BJ (cell line): ENCODE results near the gene DUS2. TPM values are rescaled to one million over a fixed set of nuclear protein-coding genes. Genes with fewer than 3 reads are reported as not detected.
A peak's percentile ranks its signal among the peaks of the same experiment; 100 is the strongest.
"Not testable (repeated sequence)": the region's sequence is repeated elsewhere in the genome, so short reads cannot be mapped to it uniquely, and the experiment has no call there.

ENCODE experiments used
- CTCF ChIA-PET: fragments of 350-600 bp; formaldehyde crosslinking; extraction: SDS; loops from one replicate; lab custom pipeline; 2021; ENCODE audit warnings: antibody characterized with exemption, inconsistent platforms; lab: Yijun Ruan, JAX
- POLR2A ChIA-PET: fragments of 300-600 bp; sonication (Branson Sonifier 250); formaldehyde crosslinking; extraction: SDS; loops from one replicate; lab custom pipeline; 2021; ENCODE audit warnings: antibody characterized with exemption; lab: Charles Lee
- DNase-seq: peaks from one replicate; pipeline ENCODE4 v3.0.0-alpha.2; 2011; ENCODE audit warnings: low read depth
- H3K27me3 ChIP-seq: 2 replicates; pipeline ENCODE4 v1.6.0; 2011; ENCODE audit warnings: low read length; ENCODE audit not compliant: control insufficient read depth, insufficient read depth
- H3K36me3 ChIP-seq: 2 replicates; pipeline ENCODE4 v1.5.1; 2011; ENCODE audit warnings: low read length; ENCODE audit not compliant: control insufficient read depth, insufficient read depth
- H3K4me3 ChIP-seq: 2 replicates; pipeline ENCODE4 v1.5.1; 2011; ENCODE audit warnings: low read depth, mild to moderate bottlenecking, control low read depth, low read length
- polyA plus RNA-seq: library from polyadenylated mRNA; depleted of rRNA; stranded (reverse); fragments of >200 nt; gene quantifications from 2 replicates; pipeline ENCODE4 v1.2.3, GENCODE V29; 2011
- TF ChIP-seq, protein P1 (sequence below): IDR thresholded peaks from 2 replicates; pipeline ENCODE4 v1.5.1; 2011; ENCODE audit warnings: low read depth, mild to moderate bottlenecking, control low read depth, inconsistent platforms, low read length, moderate library complexity; ENCODE audit not compliant: insufficient read depth

DUS2 gene
- polyA plus RNA-seq, 1 experiment: 18.3 TPM

DNA sequence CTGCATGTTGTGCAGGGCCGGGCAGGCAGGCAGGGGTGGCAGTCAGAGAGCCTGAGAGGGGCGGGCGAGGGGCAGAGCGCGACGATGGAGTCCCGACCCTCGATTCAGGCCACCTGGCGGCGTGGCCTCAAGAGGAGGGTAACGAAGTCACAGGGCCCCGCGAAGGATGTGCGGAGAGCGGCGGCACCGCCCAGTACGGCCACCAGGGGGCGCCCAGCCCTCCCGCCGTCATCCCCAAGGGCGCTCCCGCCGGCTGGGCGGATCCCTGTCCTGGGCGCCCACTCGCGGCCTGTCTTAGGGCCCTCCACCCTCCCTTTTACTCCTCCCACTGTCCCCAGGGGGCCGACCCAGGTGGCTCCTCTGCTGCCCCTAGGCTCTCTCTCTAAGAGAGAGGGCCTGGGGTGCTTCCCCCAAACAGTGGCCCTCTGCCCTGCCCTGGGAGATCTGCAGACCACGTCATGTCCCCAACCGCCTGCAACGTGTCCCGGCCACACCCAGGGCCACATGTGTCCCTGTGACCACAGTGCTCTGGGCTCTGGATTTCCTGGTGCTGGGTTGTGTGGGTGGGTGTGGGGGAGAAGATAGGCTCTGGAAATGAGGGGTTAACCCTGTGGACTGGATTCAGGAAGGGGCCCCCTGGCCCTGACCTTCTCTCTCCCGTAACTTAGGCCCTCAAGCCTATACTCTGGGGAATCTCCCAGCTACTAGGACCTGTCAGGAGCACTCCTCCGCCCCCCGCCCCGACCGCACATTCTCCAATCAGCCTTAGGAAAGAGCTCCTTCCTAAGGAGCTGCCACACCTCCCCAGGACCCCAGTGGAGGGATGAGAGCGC, 29.7 kb upstream of the DUS2 start:
- no peak overlapping the region for H3K4me3 ChIP-seq
- ChIA-PET POLR2A (no interaction called here), CTCF (interaction anchor here (0.6 to 1.4 kb wide), 15 partner anchors 9 to 1792 kb away, joined by 3 to 8 read pairs (median 4); no protein-coding TSS in a partner anchor)
- no peaks in the 10 kb centered on the region for H3K27me3 ChIP-seq
- no peaks in the 10 kb centered on the region for H3K36me3 ChIP-seq
- no peak for DNase-seq
- TF ChIP-seq, protein P1, sequence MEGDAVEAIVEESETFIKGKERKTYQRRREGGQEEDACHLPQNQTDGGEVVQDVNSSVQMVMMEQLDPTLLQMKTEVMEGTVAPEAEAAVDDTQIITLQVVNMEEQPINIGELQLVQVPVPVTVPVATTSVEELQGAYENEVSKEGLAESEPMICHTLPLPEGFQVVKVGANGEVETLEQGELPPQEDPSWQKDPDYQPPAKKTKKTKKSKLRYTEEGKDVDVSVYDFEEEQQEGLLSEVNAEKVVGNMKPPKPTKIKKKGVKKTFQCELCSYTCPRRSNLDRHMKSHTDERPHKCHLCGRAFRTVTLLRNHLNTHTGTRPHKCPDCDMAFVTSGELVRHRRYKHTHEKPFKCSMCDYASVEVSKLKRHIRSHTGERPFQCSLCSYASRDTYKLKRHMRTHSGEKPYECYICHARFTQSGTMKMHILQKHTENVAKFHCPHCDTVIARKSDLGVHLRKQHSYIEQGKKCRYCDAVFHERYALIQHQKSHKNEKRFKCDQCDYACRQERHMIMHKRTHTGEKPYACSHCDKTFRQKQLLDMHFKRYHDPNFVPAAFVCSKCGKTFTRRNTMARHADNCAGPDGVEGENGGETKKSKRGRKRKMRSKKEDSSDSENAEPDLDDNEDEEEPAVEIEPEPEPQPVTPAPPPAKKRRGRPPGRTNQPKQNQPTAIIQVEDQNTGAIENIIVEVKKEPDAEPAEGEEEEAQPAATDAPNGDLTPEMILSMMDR: peak; percentile 90

DNA sequence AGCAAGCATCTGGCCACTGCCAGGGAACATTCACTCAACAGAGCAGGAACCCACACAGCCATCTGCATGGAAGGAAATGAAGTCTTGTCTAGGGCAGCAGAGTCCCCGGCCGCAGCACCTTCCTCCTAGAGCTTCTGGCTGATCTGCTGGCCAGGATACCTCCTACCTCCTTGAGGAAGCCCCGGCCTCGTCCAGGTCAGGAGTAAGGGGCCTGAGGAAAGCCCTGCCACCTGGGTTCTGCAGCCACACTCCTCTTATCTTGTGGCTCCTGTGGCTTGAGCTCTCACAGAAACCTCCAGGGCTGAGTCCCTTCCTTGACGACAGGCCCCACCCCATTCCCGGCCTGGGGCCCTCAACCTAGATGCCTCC, 29.1 kb upstream of the DUS2 start:
- H3K4me3 ChIP-seq, H3K27me3 ChIP-seq, H3K36me3 ChIP-seq, DNase-seq, POLR2A ChIA-PET: not testable (repeated sequence)
- CTCF ChIA-PET: interaction anchor here (0.6 to 1.4 kb wide), 15 partner anchors 8 to 1791 kb away, joined by 3 to 8 read pairs (median 4); no protein-coding TSS in a partner anchor

DNA sequence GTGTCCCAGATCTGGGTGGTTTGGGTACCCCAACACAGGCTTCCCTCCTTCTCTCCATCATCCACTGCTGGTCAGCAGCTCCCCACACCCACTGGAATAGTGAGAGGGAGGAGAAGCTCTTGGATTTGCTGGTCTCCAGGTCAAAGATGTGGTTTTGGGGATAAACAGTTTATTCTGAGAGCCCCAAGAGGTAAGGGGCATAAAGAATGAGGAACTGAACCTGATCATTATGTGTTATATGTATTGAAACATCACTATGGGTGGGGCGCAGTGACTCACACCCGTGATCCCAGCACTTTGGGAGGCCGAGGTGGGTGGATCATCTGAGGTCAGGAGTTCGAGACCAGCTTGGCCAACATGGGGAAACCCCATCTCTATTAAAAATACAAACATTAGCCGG, 27.7 kb upstream of the DUS2 start:
- CTCF ChIA-PET: interaction anchor here (1.0 kb wide), 2 partner anchors 10 to 27 kb away, joined by 3 read pairs; no protein-coding TSS in a partner anchor
- TF ChIP-seq, protein P1: no peak

DNA sequence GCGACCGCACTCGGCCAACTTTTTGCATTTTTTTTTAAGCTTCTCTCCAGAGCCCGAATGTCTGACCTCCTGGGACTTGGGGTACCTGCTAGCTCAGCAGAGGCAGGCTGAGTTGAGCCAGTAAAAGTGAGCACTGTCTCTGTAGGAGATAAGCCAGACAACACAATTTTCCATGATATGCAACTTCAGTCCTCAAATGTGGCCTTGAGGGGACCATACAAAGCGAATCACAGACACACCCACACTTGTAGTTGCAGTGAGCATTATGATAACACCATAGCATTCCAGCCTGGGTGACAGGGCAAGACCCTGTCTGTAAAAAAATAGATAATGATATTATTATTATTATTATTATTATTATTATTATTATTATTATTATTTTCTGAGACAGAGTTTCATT, 26.4 kb upstream of the DUS2 start:
- Histone ChIP-seq H3K4me3 (no peak overlapping the region), H3K36me3 (no peaks in the 10 kb centered on the region), H3K27me3 (no peaks in the 10 kb centered on the region)
- ChIA-PET POLR2A (no interaction called here), CTCF (interaction anchor here (1.5 kb wide), 1 partner anchor 67 kb away, joined by 3 read pairs; no protein-coding TSS in a partner anchor)
- TF ChIP-seq, protein P1: no peak
- no peak for DNase-seq

More for the DNA sequence above, 27.7 kb upstream of the DUS2 start:
- POLR2A ChIA-PET: no interaction called here
- Histone ChIP-seq H3K36me3 (no peaks in the 10 kb centered on the region), H3K4me3 (no peak overlapping the region), H3K27me3 (no peaks in the 10 kb centered on the region)
- DNase-seq: no peak

DNA sequence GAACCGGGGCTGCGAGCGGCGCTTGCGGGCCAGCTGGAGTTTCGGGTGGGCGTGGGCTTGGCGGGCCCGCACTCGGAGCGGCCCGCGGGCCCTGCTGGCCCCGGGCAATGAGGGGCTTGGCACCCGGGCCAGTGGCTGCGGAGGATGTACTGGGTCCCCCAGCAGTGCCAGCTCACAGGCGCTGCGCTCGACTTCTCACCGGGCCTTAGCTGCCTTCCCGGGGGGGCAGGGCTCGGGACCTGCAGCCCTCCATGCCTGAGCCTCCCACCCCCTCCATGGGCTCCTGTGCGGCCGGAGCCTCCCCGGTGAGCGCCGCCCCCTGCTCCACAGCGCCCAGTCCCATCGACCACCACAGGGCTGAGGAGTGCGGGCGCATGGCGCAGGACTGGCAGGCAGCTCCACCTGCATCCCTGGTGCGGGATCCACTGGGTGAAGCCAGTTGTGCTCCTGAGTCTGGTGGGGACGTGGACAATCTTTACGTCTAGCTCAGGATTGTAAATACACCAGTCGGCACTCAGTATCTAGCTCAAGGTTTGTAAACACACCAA, 24.8 kb upstream of the DUS2 start:
- H3K4me3 ChIP-seq, H3K36me3 ChIP-seq, H3K27me3 ChIP-seq, POLR2A ChIA-PET, DNase-seq: not testable (repeated sequence)
- CTCF ChIA-PET: interaction anchor here (1.0 to 1.1 kb wide), 3 partner anchors 10 to 67 kb away, joined by 3 read pairs; no protein-coding TSS in a partner anchor

DNA sequence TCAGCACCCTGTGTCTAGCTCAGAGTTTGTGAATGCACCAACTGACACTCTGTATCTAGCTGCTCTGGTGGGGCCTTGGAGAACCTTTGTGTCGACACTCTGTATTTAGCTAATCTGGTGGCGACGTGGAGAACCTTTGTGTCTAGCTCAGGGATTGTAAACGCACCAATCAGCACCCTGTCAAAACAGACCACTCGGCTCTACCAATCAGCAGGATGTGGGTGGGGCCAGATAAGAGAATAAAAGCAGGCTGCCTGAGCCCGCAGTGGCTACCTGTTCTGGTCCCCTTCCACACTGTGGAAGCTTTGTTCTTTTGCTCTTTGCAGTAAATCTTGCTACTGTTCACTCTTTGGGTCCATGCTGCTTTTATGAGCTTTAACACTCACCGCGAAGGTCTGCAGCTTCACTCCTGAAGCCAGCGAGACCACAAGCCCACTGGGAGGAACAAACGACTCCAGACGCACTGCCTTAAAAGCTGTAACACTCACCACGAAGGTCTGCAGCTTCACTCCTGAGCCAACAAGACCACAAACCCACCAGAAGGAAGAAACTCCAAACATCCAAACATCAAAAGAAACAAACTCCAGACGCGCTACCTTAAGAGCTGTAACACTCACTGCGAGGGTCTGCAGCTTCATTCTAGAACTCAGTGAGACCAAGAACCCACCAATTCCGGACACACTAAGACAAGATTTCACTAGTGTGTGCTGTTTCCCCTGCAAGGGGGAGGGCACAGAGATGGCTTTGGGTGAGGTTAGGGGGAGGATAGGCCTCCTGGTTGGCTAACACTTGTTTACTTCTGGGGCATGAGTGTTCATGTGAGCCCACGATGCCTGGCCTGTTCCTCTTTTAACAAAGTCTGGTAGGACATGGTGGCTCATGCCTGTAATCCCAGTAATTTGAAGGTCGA, 24.1 kb upstream of the DUS2 start, which contains the start of gene DPEP2:
DPEP2 (minus strand) TSS at position 706 of the 910 bp plus-strand sequence. CDS start 6,272 bp downstream, outside the sequence.
- POLR2A ChIA-PET, DNase-seq, H3K4me3 ChIP-seq, H3K36me3 ChIP-seq, H3K27me3 ChIP-seq: not testable (repeated sequence)
- CTCF ChIA-PET: interaction anchor here (1.0 to 1.1 kb wide), 3 partner anchors 10 to 66 kb away, joined by 3 read pairs; no protein-coding TSS in a partner anchor
